Left hindlimb (tissue), 1 donor: ENCODE data around the gene CAMKK1.

ENCODE experiments used
- DNase-seq: peaks from one replicate; pipeline ENCODE4 v3.0.0-alpha.2; 2018

The CAMKK1 gene

DNA sequence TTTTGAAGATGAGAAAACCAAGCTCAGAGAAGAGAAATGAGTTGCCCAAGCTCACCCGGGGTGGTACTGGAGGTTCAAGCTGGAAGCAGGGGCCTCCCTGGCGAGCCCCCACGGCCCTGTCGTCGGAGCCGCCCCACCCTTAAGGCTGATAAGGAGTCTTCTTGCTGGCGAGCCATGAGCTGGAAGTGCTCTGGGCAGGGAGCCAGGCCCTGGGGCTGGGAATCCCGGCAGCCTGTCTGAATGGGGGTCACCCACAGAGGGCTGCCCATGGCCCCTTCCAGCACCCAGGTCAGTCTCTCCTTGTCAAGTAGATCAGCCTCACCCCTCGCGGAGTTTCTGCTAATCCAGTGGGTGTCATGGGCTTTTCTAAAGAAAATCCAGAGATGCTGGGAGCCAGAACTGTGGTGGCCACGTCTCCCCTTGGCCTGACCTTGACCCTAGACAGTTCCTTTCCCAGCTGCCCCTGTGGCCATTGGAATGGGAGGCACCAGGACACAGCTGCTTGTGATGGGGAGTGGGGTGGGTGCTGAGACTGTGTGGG lies 24.6 kb upstream of the CAMKK1 start:
- no peak for DNase-seq

DNA sequence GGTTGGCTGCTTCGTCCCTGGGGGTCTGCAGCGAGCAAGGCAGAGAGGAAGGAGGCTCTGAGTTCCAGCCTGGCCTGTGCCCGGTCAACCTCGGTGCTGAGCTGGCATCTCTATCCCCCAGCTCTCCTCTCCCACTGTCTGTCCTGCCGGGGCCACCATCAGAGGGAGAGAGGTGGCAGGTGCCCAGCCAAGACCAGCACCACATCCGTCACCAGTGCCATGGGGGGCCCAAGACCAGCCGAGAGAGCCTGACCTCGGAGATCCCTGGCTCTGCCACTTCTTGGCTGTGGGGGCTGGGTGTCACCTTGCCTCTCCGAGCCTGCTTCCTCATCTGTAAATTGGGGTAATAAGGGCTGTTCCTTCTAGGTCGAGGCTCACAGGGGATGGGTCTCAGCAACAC lies 24.0 kb upstream of the CAMKK1 start:
- no peak for DNase-seq

DNA sequence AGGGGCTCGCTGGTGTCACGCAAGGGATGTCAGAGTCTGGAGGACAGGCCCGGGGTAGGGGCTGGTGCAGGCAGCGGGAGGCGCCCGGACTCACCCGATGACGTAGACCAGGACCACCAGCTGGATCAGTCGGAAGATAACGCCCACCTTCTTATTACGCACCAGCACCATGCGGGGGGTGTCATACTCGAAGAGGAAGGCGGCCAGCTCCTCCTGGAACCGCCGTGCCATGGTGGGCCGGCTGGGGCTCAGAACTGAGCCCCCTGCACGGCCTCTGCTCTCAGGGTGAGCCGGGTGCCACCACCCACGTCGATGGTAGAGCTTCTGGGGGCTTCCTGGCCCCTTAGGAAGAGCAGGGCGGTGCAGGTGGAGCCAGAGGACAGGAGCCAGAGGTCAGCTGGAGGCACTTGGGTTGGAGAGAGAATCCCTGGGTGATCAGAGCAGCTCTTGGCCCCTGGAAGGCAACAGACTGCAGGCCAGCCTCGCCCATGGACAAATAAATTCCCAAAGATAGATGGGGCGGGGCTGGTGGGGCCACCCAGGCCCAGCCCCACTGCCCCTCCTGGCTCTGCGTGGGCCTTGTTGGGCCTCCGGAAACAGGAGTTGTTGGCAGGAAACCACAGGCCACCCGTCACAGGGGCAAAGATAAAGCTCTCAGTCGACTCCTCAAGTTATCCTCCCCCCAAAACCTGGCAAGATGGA lies 23.3 kb upstream of the CAMKK1 start, which contains the start of gene P2RX1:
TSS of gene P2RX1 (minus strand) at position 471 of the 702 bp plus-strand sequence. CDS start at position 231, 240 bp downstream.
- no peak for DNase-seq

DNA sequence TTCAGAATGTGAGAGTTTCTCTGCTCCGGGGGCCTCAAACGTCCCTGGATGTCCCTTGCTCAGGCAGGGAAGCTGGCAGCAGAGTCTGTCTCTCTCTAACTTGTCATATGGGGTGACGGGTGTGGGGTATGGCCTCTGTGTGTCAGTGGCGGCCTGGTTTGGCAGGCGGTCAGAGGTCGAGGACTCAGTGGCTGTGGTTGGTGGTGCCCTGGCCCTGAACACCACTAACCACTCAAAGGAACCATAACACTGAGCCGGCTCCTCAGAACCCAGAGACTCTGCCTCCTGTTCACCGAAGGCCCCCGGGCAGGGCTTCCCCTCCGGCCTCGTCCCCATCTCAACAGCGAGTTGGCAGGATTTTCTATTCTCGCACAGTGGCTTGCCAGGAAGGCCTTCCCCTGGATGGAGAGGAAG lies 22.7 kb upstream of the CAMKK1 start:
- no peak for DNase-seq

DNA sequence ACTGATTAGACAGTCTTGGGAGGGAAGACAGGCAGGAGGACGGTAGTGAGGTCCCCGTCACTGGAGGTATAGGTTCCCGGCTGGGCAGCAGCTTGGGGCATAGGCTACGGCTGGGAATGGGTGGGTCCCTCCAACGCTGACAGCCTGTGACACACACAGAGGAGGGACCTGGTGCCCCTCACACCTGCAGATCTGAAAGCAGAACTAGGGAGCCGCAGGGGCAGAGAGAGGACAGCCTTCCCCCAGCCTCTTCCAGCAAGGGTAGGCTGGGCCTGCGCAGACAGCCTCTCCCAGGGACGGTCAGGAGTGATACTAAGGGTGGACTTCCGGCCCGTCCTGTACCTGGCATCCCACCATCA lies 21.4 kb upstream of the CAMKK1 start:
- no peak for DNase-seq

DNA sequence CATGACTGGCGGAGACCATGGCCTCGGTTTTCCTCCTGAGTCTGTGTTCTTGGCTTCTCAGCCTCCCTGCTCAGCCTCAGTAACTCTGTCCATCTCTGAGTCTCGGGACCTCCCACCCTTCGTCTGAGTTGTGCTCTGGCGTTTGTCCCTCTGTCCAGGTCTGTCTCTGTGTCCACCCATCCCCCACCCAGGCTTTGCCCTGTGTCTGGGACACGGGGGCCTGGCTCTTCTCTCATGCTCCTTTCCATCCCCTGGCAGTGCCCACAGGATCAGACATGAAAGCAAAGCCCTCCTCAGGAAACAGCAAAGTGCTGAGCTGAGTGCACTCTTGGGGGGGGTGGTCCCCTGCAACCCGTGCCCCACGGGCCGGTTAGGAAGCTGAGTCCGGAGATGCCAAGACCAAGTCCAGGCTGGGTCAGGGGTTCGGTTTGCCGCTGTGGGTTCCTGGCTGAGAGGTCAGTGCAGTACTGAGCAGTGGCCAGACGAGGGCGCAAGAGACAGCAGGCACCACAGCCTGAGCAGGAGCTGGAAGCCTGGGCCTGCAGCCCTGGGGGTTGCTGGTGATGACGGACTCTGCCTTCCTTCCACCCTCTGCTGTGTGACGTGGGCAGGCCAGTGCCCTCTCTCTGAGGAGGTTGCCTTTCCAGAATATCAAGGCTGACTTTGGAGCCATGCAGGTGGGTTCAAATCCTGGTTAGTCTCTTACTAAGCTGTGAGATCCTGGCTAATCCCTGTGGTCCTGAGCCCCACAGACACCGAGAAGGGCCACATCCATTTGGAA lies 20.9 kb upstream of the CAMKK1 start:
- DNase-seq, result peak; percentile 78

DNA sequence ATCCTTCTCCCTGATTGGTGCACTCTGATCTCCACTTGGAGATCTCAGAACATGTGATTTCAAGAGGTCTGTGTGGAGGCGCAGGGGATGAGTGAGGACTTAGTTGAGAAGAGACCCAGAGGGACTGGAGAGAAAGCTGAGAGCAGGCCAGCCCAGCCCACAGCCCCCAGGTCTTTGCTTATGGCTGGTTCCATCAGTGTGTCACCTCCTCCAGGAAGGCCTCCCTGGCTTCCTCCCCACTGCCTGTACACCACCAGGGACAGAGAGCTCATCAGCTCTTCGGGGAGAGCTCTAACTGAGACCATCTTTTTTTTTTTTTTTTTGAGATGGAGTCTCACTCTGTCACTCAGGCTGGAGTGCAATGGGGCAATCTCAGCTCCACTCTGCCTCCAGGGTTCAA lies 20.0 kb upstream of the CAMKK1 start:
- DNase-seq, result no peak

DNA sequence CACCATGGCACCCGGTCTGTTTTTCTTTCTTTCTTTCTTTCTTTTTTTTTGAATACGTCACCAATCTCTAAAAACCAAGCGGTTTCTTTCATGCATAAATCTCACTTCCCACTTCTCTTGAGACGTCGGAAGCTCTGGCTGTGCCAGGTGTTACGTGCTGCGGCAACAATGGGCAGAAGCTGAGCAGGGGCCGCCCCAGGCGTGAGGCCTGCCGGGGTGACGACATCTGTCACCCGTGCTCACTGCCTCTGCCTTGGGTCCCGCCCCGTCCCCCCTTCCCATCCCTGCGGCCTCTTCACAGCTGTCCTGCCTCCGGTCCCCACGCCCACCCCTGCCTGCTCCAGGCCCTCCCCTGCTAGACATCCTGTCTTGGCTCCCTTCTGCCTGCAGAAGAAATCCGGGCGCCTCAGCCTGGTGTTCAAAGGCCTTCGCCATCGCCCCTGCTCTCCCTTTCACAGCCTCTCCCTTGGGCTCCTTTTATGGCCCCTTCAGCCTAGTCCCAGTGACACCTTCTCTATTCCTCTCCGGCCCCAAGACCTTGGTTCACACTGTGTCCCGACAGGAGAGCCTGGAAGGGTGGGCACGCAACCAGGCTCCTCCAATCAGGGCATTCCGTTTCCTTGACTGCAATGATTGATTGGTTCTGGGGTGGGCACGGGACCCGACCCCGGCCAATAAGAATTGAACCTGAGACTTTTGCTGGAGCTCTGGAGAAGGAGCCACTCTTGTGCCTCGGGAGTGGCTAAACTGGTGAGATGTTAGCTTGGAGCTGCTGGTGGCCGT lies 18.6 kb upstream of the CAMKK1 start:
- peak; percentile 79 for DNase-seq

DNA sequence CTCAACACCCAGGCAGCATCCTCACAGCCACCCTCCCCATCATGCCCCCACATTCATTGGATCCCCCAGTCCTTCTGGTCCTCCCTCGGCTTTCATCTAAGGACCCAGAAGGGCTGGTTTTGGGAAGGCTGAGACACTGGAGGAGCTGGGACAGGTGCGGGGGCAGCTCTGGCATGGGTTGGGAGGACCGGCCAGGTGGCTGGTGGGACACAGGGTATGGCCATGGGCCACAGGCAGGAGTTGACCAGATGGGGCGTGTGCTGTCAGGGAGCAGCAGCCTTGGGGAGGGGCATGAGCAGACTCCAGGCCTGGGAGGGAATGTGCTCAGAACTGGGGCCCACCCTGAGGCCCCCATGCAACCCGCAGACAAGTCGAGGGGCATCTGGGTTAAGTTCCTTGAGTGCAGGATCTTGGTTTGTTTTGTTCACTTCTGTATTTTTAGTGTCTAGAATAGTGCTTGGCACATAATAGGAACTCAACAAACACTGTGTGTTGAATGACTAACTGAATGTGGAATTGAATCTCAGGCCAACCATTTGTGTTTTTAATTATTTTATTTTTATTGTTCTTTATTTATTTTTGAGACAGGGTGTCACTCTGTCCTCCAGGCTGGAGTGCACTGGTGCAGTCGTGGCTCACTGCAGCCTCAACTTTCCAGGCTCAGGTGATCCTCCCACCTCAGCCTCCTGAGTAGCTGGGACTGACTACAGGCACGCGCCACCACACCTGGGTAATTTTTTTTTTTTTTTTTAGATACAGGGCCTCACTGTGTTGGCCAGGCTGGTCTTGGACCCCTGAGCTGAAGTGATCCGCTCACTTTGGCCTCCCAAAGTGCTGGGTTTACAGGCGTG lies 17.8 kb upstream of the CAMKK1 start:
- DNase-seq, result no peak

DNA sequence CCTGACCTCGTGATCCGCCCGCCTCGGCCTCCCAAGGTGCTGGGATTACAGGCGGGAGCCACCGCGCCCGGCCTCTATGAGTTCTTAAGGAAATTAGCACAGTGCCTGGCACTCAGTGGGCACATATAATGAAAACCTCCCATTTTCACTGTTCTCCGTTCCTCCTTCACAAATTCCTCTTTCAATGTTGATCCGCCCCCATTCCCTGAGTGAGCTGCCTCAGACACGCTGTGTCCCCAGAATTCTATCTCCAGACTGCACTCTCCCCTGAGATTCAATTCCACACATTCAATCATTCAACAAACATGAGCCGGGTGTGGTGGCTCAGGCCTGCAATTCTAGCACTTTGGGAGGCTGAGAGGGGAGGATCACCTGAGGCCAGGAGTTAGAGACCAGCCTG lies 16.4 kb upstream of the CAMKK1 start:
- no peak for DNase-seq

DNA sequence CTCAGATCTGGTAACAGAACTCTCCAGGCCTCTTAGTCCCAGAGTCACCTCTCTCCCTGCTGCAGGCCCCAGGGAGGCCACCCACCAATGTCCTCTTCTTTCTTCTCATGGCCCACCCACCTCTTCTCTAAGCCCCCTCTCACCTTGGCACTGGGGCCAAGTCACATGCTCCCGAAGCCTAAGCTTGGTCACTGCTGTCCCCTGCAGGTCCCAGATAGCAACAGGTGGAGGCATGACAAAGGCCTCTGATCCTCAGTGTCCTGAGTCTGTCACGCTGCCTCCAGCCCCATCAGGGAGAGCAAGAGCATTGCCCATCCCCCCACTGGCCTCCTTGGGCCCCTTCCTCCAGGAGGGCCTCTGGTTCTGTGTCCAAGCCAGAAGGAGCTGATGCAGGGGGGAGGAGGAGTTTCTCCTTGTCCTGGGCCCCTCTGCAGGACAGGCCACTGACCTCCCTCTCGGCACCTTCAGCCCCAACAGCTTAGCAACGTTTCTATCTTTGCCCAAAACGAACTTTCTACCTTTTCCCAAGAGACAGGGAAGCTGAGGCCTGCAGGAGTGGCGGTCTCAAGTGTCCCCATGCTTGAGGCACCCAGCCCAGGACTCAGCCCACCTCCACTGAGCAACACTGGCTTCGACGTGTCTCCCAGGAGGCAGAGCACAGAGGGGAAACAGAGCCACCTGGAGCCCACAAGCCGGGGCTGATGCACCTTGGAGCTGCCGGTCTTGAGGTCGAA lies 14.8 kb upstream of the CAMKK1 start:
- DNase-seq, result no peak

DNA sequence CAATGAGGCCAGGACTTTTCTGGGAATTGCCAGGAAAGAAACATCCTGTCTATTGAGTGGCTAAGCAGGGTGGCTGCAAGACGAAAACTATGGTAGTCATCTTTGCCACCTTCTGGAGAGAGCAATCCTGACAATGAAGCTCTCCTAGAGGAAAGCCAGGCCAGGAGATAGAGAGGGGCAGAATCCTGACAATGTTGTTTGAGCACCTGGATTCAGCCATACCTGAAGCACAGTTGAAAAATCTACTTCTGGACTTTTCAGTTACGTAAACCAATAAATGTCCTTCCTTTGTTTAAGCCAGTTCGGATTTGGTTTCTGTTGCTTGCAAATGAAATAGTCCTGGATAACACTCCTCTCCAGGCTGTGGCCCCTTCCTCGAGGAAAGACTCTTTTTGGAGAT lies 14.0 kb upstream of the CAMKK1 start:
- DNase-seq, result no peak

DNA sequence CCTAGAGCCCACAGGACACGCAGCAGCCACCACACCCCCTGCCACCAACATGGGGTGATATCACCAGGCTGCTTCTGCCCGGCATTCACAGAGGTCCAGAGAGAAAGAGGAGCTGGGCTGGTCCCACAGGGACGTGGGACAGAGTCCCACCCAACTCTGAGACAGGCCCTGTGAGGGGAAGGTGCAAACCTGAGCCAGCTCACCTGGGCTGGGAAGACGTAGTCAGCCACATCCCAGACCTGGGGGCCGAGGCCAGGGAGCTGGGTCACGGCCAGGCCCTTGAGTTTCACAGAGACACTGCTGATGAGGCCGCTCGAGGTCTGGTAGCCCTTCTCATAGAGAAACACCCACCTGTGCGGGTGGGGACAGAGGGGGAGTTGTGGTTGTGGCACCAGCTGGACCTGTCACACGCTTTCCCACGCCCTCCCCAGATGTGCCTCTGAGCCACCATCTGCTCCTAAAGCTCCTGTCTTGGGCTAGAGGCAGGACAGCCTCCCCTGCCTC lies 12.2 kb upstream of the CAMKK1 start:
- DNase-seq, result no peak

DNA sequence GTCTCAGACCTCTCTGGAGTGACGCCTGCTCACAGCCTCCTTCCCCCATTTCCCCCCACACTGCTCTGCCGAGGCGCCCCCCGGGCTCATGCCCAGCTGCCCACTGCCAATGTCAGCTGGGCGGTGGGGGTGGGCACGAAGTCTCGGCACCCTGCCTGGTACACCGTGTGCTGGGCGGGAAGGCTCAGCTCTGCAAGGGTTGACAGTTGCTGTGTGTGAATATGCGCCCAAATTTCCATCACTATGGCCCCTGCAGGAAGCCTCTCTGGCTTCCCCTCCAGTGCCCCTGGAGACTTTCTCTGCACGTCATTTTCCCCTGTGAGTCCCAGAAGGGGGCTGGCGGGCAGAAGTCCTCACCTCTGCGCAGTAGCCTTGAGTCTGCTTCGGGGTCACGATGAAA lies 11.6 kb upstream of the CAMKK1 start:
- DNase-seq, result no peak

DNA sequence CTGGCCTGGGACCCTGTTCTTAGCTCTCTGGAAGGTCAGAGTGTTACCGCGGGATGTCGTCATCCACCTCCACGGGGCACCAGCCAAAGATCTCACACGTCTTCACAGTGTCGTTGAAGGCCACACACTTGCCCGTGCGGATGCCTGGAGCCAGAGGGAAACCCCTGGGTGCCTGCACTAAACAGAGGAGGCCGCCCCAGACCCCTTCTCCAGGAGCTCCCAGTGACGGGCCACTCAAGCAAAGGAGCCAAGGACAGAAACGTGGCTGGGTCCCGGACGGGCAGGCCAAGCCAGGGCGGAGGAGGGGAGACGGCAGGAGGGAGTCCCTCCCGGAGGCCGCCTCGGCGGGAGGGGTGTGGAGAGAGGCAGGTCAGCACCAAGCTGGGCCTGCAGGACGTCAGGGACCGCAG lies 11.0 kb upstream of the CAMKK1 start:
- no peak for DNase-seq

DNA sequence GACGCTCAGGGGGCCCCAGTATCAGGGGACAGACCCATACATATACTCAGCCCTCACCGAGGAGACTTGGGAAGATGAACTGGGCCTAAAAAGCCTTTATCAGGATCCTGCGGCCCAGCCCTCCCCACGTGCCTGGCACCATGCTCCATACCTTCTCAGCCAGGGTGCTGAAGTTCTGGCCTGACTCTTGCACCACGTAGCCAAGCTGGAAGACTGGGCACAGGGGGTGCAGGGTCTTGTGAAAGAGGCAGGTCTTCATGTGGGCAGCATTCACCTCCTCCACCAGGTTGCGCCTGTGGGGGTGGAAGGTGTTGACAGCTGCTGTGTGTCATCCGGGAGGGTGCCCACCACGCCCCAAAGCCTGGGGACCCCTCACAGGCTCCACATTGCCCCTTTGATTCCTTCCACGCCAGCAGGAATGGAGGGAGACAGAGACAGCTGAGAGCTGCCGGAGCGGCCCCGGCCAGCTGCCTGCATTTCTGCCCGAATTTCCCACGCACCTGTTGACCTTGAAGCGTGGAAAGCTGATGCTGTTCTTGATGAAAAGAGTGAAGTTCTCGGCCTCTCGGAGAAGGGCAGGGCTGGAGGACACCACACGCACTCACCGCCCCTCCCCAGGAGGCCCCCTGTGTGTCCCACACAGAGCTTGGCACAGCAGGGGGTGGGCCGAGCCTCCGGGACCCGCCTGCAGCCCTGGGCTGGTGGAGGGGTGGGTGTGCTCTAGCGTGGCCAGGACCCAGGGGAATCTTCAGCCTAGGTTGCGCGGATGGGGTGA lies 10.4 kb upstream of the CAMKK1 start:
- DNase-seq, result no peak

DNA sequence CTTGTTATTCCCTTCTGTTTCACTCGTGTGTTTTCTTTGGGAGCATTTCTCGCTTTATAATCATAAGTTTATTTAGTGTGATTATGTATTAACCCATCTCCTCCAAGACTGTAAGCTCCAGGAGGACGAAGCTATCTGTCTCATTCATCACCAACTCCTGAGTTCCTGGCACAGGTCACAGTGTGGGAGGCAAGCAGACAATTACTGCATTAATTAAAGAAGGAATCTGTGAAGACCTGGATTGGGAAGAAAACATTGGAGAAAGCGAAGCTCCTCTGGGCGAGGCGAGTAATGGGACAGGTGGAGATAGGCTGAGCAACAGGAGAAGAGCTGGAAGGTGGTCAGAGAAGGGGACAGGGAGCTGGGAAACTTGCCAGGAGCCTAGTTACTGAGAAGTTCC lies 7.8 kb upstream of the CAMKK1 start:
- DNase-seq, result no peak

DNA sequence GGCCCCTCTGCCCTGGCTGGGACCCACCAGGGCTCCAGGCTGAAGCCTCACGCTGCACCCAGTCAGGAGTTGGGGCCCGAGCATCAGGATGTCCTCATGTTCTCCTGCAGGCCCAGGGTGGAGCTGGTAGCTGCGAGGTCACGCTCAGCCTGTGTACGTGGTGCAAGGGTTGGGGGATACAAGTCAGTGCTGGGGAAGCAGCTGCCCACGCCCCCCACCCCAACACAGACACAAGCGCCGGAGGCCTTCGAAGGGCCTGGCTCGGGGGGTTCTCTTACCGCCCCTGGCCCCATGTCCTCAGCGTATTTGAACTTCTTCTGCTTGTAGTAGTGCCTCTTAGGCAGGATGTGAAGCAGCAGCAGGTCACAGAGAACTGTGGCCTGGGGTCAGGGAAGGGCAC lies 4.9 kb upstream of the CAMKK1 start:
- no peak for DNase-seq

DNA sequence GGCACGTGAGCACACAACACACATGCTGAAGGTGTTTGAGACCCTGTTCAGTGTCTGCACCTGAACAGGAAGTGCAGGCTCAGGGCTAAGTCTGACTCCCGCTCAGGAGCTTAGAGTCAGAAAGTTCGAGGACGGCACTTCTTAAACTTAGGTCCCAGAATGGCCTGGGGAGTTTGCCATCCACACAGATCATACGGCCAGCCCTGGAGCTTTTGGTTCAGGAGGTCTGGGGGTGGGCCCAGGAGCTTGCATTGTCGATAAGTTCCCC lies 4.0 kb upstream of the CAMKK1 start:
- DNase-seq, result no peak

DNA sequence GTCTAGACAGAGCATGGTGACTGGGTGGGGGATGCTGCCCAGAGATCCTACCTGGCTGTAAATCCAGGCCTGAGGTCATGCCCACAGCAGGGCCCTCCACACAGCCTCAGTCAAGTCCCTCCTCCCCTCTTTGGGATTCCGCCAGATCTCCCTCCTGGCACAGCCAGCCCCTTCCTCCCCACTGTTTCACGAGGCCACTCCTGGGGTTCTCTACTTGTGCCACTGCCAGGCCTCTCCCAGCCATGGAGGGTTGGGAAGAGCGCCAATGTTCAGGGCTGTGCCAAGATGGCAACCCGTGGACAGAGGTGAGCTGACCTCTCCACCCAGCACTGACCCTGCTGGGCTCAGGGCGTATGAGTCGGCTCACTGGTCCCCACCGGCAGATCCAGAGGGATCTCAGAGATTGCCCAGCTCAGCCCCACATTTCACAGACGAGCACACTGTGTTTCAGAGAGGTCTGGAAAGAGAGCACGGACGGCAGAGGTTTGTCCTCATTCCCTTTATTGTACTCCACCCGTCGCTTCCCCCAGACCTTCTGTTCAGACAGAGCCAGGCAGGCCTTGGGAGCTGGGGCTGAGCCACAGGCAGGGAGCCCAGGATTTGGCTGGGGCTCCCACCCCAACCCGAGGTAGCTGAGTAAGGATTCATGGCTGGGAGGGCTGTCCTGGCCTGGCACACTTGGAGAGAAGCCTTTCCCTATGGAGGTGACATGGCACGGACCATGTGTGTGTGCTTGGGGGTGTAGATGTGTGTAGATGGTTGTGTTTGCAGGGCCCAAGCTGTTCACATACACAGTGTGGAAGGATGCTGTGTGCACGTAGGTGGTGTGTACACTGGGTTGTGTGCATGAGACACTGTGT lies 3.5 kb upstream of the CAMKK1 start:
- peak; percentile 67 for DNase-seq
